Fibroblast of mammary gland (primary cell): ENCODE results near the gene BRINP3.

Experiments
- DNase-seq: peaks from one replicate; pipeline ENCODE4 v3.0.0-alpha.2; 2010; ENCODE audit warnings: low read depth
- H3K4me3 ChIP-seq: 2 replicates; pipeline ENCODE4 v1.5.1; 2011; ENCODE audit warnings: low read depth, mild to moderate bottlenecking, low read length, moderate library complexity; ENCODE audit not compliant: control insufficient read depth
- TF ChIP-seq, protein P1 (sequence below): conservative IDR thresholded peaks from 2 replicates; pipeline ENCODE4 v1.5.1; 2011; ENCODE audit warnings: low read depth, low read length, inconsistent platforms; ENCODE audit not compliant: control insufficient read depth, insufficient read depth

Gene BRINP3

DNA sequence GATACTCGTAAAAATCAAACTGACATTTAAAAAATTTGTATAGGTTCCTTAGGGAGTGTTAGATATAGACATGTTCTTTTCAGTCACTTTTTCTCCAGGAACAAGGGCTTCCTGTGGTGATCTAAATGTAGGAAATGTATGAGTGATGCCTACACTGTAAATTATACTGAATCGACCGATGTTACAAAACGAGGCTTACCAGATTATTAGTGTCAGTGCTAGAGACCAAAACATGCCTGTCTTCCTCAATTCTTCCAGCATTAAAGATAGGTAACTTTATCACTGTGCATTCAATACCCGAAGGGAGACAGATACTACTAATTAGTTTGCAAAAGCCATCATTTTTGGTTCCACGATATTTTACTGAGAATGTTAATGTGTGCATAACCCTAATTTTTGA, 86.1 kb downstream of the BRINP3 start:
- TF ChIP-seq, protein P1, sequence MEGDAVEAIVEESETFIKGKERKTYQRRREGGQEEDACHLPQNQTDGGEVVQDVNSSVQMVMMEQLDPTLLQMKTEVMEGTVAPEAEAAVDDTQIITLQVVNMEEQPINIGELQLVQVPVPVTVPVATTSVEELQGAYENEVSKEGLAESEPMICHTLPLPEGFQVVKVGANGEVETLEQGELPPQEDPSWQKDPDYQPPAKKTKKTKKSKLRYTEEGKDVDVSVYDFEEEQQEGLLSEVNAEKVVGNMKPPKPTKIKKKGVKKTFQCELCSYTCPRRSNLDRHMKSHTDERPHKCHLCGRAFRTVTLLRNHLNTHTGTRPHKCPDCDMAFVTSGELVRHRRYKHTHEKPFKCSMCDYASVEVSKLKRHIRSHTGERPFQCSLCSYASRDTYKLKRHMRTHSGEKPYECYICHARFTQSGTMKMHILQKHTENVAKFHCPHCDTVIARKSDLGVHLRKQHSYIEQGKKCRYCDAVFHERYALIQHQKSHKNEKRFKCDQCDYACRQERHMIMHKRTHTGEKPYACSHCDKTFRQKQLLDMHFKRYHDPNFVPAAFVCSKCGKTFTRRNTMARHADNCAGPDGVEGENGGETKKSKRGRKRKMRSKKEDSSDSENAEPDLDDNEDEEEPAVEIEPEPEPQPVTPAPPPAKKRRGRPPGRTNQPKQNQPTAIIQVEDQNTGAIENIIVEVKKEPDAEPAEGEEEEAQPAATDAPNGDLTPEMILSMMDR = no peak
- DNase-seq = no peak
- H3K4me3 ChIP-seq = no peak overlapping the region

DNA sequence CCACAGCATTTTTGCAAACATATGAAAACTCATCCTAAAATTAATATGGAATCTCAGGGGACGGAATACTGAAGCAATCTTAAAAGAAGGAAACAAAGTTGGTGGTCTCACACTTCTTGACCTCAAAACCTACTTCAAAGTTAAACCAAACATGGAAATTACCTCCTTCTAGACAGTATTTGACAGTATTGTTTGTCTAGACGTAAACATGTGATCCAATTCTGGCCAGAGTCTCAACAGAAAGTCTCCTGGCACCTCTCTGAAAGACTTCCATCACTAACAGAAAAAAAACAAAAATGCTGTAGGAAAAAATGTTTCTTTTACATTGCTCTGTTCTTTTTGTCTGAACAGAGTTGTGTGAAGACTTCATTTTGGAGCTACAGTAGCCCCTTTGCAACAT, 99.7 kb downstream of the BRINP3 start:
- TF ChIP-seq, protein P1 = no peak
- no peak for DNase-seq
- H3K4me3 ChIP-seq = no peak overlapping the region

DNA sequence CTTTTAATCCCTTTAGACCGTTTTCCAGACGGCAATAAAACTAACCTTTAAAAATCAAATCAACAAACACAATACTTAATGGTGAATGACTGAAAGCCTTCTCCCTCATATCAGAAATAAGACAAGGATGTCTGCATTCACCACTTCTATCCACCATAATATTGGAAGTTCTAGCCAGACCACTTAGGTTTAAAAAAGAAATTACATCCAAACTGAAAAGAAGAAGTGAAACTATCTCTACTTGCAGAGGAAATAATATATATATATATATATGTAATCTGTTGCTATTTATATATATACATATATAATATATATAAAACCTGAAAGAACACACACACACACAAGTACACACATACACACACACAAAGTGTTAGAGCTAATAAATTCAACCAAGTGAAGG, 100.4 kb downstream of the BRINP3 start:
- TF ChIP-seq, protein P1 = no peak
- DNase-seq = no peak
- H3K4me3 ChIP-seq = no peak overlapping the region

DNA sequence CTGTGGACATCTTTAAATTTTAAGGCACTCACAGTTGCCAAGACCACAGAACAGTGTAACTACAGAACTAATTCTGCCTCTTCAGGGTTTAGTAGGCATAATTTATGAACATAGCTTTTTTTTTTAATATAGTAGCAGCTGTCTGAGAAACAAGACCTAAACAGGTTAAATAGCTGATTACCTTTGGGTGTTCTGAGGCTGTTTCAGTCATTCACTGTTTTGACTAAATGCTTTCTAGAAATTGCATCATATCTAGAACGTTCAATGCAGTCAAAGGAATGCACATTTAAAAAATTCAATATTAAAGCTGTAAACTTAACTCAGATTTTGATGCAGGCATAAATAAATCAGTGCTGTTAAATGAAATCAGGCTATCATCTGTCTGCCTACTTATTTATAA, 101.6 kb downstream of the BRINP3 start:
- no peak for DNase-seq
- TF ChIP-seq, protein P1 = no peak
- no peak overlapping the region for H3K4me3 ChIP-seq

DNA sequence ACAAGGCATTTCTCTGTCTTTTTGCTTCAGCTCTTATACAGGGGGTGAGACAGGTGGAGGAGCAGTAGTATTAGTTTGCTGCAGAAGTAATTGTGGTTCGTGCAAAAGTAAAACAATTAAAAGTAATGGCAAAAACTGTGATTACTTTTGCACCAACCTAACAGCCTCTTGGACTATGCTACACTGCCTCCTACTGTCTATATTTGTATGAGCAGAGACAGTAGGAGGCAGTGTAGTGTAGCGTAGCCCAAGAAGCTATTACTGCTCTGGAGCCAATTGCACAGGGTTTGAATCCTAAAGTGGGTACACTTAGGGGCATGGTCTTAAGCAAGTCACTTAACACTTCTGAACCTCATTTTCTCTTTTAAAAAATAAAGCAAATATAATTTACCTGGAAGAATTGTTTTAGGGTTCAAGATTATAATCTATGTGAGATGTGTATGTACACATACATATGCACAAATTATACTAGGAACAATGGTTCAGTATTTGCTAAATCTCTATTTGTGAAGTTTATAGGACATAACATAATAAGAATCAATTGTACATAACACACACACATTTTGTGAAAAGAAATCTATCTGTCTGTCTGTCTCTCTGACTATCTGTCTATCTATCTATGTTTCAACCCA, 103.8 kb downstream of the BRINP3 start:
- DNase-seq = no peak
- TF ChIP-seq, protein P1 = no peak
- no peak overlapping the region for H3K4me3 ChIP-seq

DNA sequence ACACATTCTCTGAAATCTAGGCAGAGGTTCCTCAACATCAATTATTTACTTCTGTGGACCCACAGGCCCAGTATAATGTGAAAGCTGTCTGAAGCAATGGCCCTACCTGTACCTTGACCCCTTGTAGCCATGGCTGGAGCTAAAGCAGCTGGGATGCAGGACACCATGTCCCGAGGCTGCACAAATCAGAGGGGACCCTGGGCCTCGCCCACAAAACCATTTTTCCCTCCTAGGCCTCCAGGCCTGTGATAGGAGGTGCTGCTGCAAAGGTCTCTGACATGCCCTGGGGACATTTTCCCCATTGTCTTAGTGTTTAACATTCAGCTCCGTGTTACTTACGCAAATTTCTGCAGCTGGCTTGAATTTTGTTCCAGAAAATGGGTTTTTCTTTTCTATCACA, 110.5 kb downstream of the BRINP3 start:
- DNase-seq = no peak
- H3K4me3 ChIP-seq = no peak overlapping the region
- TF ChIP-seq, protein P1 = no peak

DNA sequence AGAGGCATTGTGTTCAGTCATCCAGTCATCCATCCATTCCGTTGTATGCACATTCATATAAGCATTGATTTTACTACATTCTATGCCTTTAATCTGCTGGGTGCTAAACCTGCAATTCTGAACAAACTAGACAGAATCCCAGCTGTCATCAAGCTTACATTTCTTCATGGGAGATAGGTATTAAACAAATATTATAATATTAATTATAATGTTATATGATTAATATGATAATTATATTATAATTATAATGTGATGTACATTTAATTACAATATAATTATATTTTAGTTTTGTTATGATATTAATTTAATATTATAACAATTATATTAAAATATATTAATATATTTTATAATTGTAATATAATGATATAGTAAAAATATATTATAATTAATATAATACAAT, 112.4 kb downstream of the BRINP3 start:
- TF ChIP-seq, protein P1 = no peak
- DNase-seq = no peak
- H3K4me3 ChIP-seq = no peak overlapping the region
